Fibroblast of villous mesenchyme (primary cell): ENCODE measurements around the gene PLPPR3. TPM values are rescaled to one million over a fixed set of nuclear protein-coding genes. Genes with fewer than 3 reads are reported as not detected.
A peak's percentile ranks its signal among the peaks of the same experiment; 100 is the strongest.
"Not testable (repeated sequence)": the region's sequence is repeated elsewhere in the genome, so short reads cannot be mapped to it uniquely, and the experiment has no call there.

Experiments used
- DNase-seq: peaks from one replicate; pipeline ENCODE4 v3.0.0-alpha.2; 2010; ENCODE audit warnings: low read depth
- H3K4me3 ChIP-seq: 2 replicates; pipeline ENCODE4 v1.5.1; 2011; ENCODE audit warnings: low read depth, mild to moderate bottlenecking, low read length
- CTCF ChIP-seq: IDR thresholded peaks from 2 replicates; pipeline ENCODE4 v1.5.1; 2012; ENCODE audit warnings: low read depth, mild to moderate bottlenecking, low read length; ENCODE audit not compliant: insufficient read depth
- total RNA-seq: library from RNA; depleted of rRNA; stranded (reverse); fragments of >200 nt; gene quantifications from 2 replicates; pipeline ENCODE4 v1.2.3, GENCODE V29; 2012

The PLPPR3 gene
- total RNA-seq, 1 donor, result 0.86 TPM

GRCh38 chr19:861141-861755 lies 39.5 kb upstream of the PLPPR3 start:
- peak overlapping the region; percentile 56 for H3K4me3 ChIP-seq
- DNase-seq, result no peak
- TF ChIP-seq CTCF, result no peak

GRCh38 chr19:858868-859843 lies 37.4 kb upstream of the PLPPR3 start, which contains the start of gene CFD:
Gene CFD, plus strand, starts transcription at chr19:859664. Its CDS starts 26 bp downstream, at chr19:859690.
- H3K4me3 ChIP-seq, result peak within 1 kb of the TSS; percentile 56
- TF ChIP-seq CTCF, result no peak
- DNase-seq, result peak; percentile 83

- no peak for TF ChIP-seq CTCF
- DNase-seq, result no peak
Measured at GRCh38 chr19:858284-858683, 36.5 kb upstream of the PLPPR3 start.

GRCh38 chr19:855566-856120 lies 33.9 kb upstream of the PLPPR3 start:
- no peak for TF ChIP-seq CTCF
- no peak overlapping the region for H3K4me3 ChIP-seq
- DNase-seq, result no peak

More at GRCh38 chr19:858284-858683, 36.5 kb upstream of the PLPPR3 start:
- no peak overlapping the region for H3K4me3 ChIP-seq

GRCh38 chr19:855142-855541 lies 33.4 kb upstream of the PLPPR3 start:
- TF ChIP-seq CTCF, result no peak
- DNase-seq, result no peak
- no peak overlapping the region for H3K4me3 ChIP-seq

GRCh38 chr19:854549-854948 lies 32.8 kb upstream of the PLPPR3 start:
- no peak for DNase-seq
- no peak for TF ChIP-seq CTCF
- no peak overlapping the region for H3K4me3 ChIP-seq

GRCh38 chr19:853614-854220 lies 32.0 kb upstream of the PLPPR3 start:
- not testable (repeated sequence) for DNase-seq, H3K4me3 ChIP-seq
